Measurements from ENCODE around the gene EPB41L4A. TPM values are rescaled to one million over a fixed set of nuclear protein-coding genes. Genes with fewer than 3 reads are reported as not detected.

Gene EPB41L4A
- total RNA-seq, 1 donor from 2014 or later: 30.6 TPM

GRCh38 chr5:112339761-112340160, 79.3 kb downstream of the EPB41L4A start:
- DNase-seq (ENCODE audit: low read depth): no peak
- Histone ChIP-seq H3K27me3 (ENCODE audit: control insufficient read depth, insufficient read depth, low read length) (no peaks in the 10 kb centered on the region), H3K4me3 (ENCODE audit: low read depth, low read length) (no peak overlapping the region), H3K36me3 (ENCODE audit: control insufficient read depth, insufficient read depth, low read length) (no peaks in the 10 kb centered on the region)
- no peak for TF ChIP-seq CTCF (IDR thresholded peaks at IDR 0.05; ENCODE audit: insufficient read depth, low read length, poor library complexity, severe bottlenecking)

GRCh38 chr5:112338681-112339337, 80.3 kb downstream of the EPB41L4A start:
- Histone ChIP-seq H3K27me3 (ENCODE audit: control insufficient read depth, insufficient read depth, low read length) (no peaks in the 10 kb centered on the region), H3K36me3 (ENCODE audit: control insufficient read depth, insufficient read depth, low read length) (no peaks in the 10 kb centered on the region), H3K4me3 (ENCODE audit: low read depth, low read length) (no peak overlapping the region)
- no peak for TF ChIP-seq CTCF (IDR thresholded peaks at IDR 0.05; ENCODE audit: insufficient read depth, low read length, poor library complexity, severe bottlenecking)
- DNase-seq (ENCODE audit: low read depth): peak; percentile 70

- no peak for TF ChIP-seq CTCF (IDR thresholded peaks at IDR 0.05; ENCODE audit: insufficient read depth, low read length, poor library complexity, severe bottlenecking)
- DNase-seq (ENCODE audit: low read depth): no peak
- H3K4me3 ChIP-seq (ENCODE audit: low read depth, low read length): no peak overlapping the region
- no peaks in the 10 kb centered on the region for H3K27me3 ChIP-seq (ENCODE audit: control insufficient read depth, insufficient read depth, low read length)
- no peaks in the 10 kb centered on the region for H3K36me3 ChIP-seq (ENCODE audit: control insufficient read depth, insufficient read depth, low read length)
Observed at GRCh38 chr5:112333331-112333781, 85.7 kb downstream of the EPB41L4A start.

- no peaks in the 10 kb centered on the region for H3K36me3 ChIP-seq (ENCODE audit: control insufficient read depth, insufficient read depth, low read length)
Observed at GRCh38 chr5:112331892-112332291, 87.2 kb downstream of the EPB41L4A start.

GRCh38 chr5:112329419-112330090, 89.5 kb downstream of the EPB41L4A start:
- H3K4me3 ChIP-seq (ENCODE audit: low read depth, low read length): no peak overlapping the region
- TF ChIP-seq CTCF (IDR thresholded peaks at IDR 0.05; ENCODE audit: insufficient read depth, low read length, poor library complexity, severe bottlenecking): no peak
- H3K36me3 ChIP-seq (ENCODE audit: control insufficient read depth, insufficient read depth, low read length): no peaks in the 10 kb centered on the region
- H3K27me3 ChIP-seq (ENCODE audit: control insufficient read depth, insufficient read depth, low read length): no peaks in the 10 kb centered on the region
- no peak for DNase-seq (ENCODE audit: low read depth)

More at GRCh38 chr5:112331892-112332291, 87.2 kb downstream of the EPB41L4A start:
- no peaks in the 10 kb centered on the region for H3K27me3 ChIP-seq (ENCODE audit: control insufficient read depth, insufficient read depth, low read length)
- no peak overlapping the region for H3K4me3 ChIP-seq (ENCODE audit: low read depth, low read length)
- TF ChIP-seq CTCF (IDR thresholded peaks at IDR 0.05; ENCODE audit: insufficient read depth, low read length, poor library complexity, severe bottlenecking): no peak
- no peak for DNase-seq (ENCODE audit: low read depth)

All from kidney epithelial cell (primary cell).